PC-3 (cell line): ENCODE data around the gene RANBP3L.

ENCODE experiments used
- CTCF ChIP-seq: fragments of 300-600 bp; sonication (generic); conservative IDR thresholded peaks from 2 replicates; pipeline ENCODE4 v1.5.1; 2017; ENCODE audit warnings: antibody characterized with exemption, low read depth, mild to moderate bottlenecking, low read length
- EZH2 ChIP-seq: fragments of 300-600 bp; sonication (generic); IDR thresholded peaks from one replicate; pipeline ENCODE4 v1.6.1; 2017; ENCODE audit warnings: antibody characterized with exemption, mild to moderate bottlenecking, low read length; ENCODE audit not compliant: unreplicated experiment
- EZH2phosphoT487 ChIP-seq: fragments of 300-600 bp; sonication (generic); IDR thresholded peaks from 2 replicates; pipeline ENCODE4 v1.6.1; 2018; ENCODE audit warnings: mild to moderate bottlenecking, antibody characterized with exemption, low read length, borderline replicate concordance

- no peak for TF ChIP-seq CTCF
- no peak for TF ChIP-seq EZH2phosphoT487
- no peak for TF ChIP-seq EZH2
Observed at GRCh38 chr5:36344899-36345298, 43.2 kb upstream of the RANBP3L start.
